Measurements from ENCODE around the gene MEGF9.

DNA sequence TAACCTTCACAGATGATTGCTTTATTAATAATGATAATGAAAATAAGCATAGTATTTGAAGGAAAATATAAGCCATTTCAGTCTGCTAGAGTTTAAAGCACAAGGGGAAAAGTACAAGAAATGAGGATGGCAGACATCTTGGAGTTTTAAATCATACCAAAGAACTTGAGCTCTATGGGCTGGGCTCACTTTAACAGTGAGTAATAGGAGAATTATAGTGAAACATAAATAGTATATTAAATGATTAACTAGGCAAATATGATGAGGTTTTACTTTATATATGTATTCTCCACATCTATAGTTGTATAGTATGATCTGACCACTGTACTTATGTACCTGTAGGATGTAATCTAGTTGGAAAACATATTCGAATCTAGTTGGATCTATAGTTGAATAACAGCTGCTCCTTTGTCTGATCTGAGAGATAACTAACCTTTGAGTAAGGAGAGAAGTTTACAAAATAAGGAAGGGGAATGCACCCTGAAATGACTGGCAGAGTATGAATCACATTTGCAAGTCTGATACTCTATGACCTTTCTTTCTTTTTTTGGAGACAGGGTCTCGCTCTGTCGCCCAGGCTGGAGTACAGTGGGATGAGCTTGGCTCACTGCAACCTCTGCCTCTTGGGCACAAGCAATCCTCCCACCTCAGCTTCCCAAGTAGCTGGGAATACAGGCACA lies 17.6 kb downstream of the MEGF9 start:
- TF ChIP-seq, protein P1, sequence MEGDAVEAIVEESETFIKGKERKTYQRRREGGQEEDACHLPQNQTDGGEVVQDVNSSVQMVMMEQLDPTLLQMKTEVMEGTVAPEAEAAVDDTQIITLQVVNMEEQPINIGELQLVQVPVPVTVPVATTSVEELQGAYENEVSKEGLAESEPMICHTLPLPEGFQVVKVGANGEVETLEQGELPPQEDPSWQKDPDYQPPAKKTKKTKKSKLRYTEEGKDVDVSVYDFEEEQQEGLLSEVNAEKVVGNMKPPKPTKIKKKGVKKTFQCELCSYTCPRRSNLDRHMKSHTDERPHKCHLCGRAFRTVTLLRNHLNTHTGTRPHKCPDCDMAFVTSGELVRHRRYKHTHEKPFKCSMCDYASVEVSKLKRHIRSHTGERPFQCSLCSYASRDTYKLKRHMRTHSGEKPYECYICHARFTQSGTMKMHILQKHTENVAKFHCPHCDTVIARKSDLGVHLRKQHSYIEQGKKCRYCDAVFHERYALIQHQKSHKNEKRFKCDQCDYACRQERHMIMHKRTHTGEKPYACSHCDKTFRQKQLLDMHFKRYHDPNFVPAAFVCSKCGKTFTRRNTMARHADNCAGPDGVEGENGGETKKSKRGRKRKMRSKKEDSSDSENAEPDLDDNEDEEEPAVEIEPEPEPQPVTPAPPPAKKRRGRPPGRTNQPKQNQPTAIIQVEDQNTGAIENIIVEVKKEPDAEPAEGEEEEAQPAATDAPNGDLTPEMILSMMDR (conservative IDR thresholded peaks at IDR 0.05; ENCODE audit: low read depth, low read length), result no peak
- TF ChIP-seq EZH2 (IDR thresholded peaks at IDR 0.05; ENCODE audit: borderline replicate concordance, low read depth, low read length, poor library complexity, severe bottlenecking), result no peak
